ENCODE measurements around the gene IDH3G.

DNA sequence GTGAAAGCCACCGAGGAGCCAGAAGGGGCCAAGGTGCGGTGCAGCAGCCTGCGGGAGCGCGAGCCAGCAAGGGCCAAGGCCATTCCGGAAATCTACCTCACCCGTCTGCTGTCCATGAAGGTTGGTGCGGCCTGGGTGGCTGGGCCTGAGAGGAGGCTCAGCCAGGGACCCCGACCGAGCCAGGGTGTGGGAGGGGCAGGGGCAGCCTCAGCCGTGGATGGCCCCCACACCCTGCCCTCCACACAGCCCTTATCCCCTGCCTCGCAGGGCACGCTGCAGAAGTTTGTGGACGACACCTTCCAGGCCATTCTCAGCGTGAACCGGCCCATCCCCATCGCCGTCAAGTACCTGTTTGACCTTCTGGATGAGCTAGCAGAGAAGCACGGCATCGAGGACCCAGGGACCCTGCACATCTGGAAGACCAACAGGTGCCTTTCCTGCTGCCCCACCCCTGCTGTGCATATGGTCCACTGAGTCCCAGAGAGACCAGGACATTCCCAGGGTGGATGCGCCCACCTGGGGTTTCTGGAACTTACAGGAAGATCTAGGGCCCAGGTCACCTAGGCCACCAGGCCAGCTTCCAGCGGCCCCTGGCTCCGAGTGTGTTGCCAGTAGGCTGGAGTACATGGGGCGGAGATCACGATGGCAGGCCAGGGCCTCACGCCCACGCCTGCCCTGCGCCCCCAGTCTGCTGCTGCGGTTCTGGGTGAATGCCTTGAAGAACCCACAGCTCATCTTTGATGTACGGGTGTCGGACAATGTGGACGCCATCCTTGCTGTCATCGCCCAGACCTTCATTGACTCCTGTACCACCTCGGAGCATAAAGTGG is 16.7 kb downstream of the IDH3G start:
- TF ChIP-seq, protein P1, sequence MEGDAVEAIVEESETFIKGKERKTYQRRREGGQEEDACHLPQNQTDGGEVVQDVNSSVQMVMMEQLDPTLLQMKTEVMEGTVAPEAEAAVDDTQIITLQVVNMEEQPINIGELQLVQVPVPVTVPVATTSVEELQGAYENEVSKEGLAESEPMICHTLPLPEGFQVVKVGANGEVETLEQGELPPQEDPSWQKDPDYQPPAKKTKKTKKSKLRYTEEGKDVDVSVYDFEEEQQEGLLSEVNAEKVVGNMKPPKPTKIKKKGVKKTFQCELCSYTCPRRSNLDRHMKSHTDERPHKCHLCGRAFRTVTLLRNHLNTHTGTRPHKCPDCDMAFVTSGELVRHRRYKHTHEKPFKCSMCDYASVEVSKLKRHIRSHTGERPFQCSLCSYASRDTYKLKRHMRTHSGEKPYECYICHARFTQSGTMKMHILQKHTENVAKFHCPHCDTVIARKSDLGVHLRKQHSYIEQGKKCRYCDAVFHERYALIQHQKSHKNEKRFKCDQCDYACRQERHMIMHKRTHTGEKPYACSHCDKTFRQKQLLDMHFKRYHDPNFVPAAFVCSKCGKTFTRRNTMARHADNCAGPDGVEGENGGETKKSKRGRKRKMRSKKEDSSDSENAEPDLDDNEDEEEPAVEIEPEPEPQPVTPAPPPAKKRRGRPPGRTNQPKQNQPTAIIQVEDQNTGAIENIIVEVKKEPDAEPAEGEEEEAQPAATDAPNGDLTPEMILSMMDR (conservative IDR thresholded peaks at IDR 0.05; ENCODE audit: low read depth, low read length): no peak
- TF ChIP-seq EZH2 (IDR thresholded peaks at IDR 0.05; ENCODE audit: borderline replicate concordance, low read depth, low read length, poor library complexity, severe bottlenecking): no peak
